ENCODE results near the gene ISCA2. TPM values are rescaled to one million over a fixed set of nuclear protein-coding genes. Genes with fewer than 3 reads are reported as not detected.

ISCA2 gene
- total and polyA plus RNA-seq, 9 of the 15 experiments (the other 6 are each of a cell fraction or from before 2014, with no cell fraction given), result 5.0 to 36.7 (median 18.1) TPM

GRCh38 chr14:74511966-74512830 is 18.6 kb downstream of the ISCA2 start:
- intact Hi-C loops (cut with micrococcal nuclease), result no loop called here

GRCh38 chr14:74514471-74514941 is 20.9 kb downstream of the ISCA2 start:
- no peaks in the 10 kb centered on the region for H3K36me3 ChIP-seq (ENCODE audit: control insufficient read depth, insufficient read depth, low read length)
- no peaks in the 10 kb centered on the region for H4K20me1 ChIP-seq (replicated peaks; ENCODE audit: control insufficient read depth, insufficient read depth, low read length)
- no peak for DNase-seq (ENCODE audit: extremely low read depth in 1 of 4, low spot score in 3 of 4)
- TF ChIP-seq GTF2E2 (tag; IDR thresholded peaks at IDR 0.05), result no peak
- TF ChIP-seq SMC3 (conservative IDR thresholded peaks at IDR 0.05; ENCODE audit: insufficient read depth, low read depth, low read length), result no peak
- no peak for TF ChIP-seq NBN (IDR thresholded peaks at IDR 0.05; ENCODE audit: low read depth)
- TF ChIP-seq NFIC (IDR thresholded peaks at IDR 0.05), result no peak
- TF ChIP-seq HDGF (IDR thresholded peaks at IDR 0.05), result no peak
- ChIA-PET POLR2A (no interaction called here), CTCF (ENCODE audit: low intra/inter-chr PET ratio) (no interaction called here)
- BruUV-seq (replicated peaks), result no TSS peak
- no peak for FAIRE-seq
- no peak overlapping the region for H2AFZ ChIP-seq (ENCODE audit: low read depth, low read length)
- 4% methylated on average over 11 of the region's 13 CpGs for WGBS (ENCODE audit: insufficient coverage, low coverage, missing lambda C conversion rate)
- no peak for ATAC-seq
- H3K27ac ChIP-seq (ENCODE audit: extremely low read depth, low read depth, low read length), result no peak overlapping the region
- intact Hi-C loops (cut with micrococcal nuclease), result no loop called here
- H3K4me3 ChIP-seq, result no peak overlapping the region
- H3K27me3 ChIP-seq (ENCODE audit: control insufficient read depth in 2 of 2, insufficient read depth in 2 of 2, low read length in 2 of 2), result peaks cover 6 to 69% of the 10 kb centered on the region in 2 experiments; a peak in 3 of 5 replicates
- H3K4me2 ChIP-seq (ENCODE audit: insufficient read depth, low read length), result no peak overlapping the region
- in situ Hi-C loops (cut with MboI), result no loop called here
- no peaks in the 10 kb centered on the region for H3K9me3 ChIP-seq (replicated peaks; ENCODE audit: control insufficient read depth, insufficient read depth, low read depth, low read length)
- no peaks in the 10 kb centered on the region for H3K9me1 ChIP-seq (ENCODE audit: control insufficient read depth, insufficient read depth, low read length)
- no peaks in the 10 kb centered on the region for H3K79me2 ChIP-seq (ENCODE audit: control insufficient read depth, insufficient read depth, low read length)
- H3K9ac ChIP-seq (ENCODE audit: insufficient read depth in 1 of 2, low read depth in 2 of 2, low read length in 2 of 2), result no peak overlapping the region
- peaks cover 3 to 5% of the 10 kb centered on the region in 2 experiments; a peak in 3 of 5 replicates for H3K4me1 ChIP-seq (replicated peaks in 1 of 2; ENCODE audit: control insufficient read depth in 2 of 2, insufficient read depth in 2 of 2, low read length in 2 of 2)

More at GRCh38 chr14:74511966-74512830, 18.6 kb downstream of the ISCA2 start:
- H3K27me3 ChIP-seq (ENCODE audit: control insufficient read depth in 2 of 2, insufficient read depth in 2 of 2, low read length in 2 of 2), result peaks cover 6 to 59% of the 10 kb centered on the region in 2 experiments; a peak in 3 of 5 replicates
- TF ChIP-seq BRD4 (IDR thresholded peaks at IDR 0.05), result no peak
- CTCF ChIA-PET (ENCODE audit: low intra/inter-chr PET ratio), result no interaction called here
- no peak overlapping the region for H3K9ac ChIP-seq (ENCODE audit: insufficient read depth in 1 of 2, low read depth in 2 of 2, low read length in 2 of 2)
- POLR2A ChIA-PET, result no interaction called here
- in situ Hi-C loops (cut with MboI), result no loop called here
- H3K79me2 ChIP-seq (ENCODE audit: control insufficient read depth, insufficient read depth, low read length), result no peaks in the 10 kb centered on the region
- no peaks in the 10 kb centered on the region for H3K9me1 ChIP-seq (ENCODE audit: control insufficient read depth, insufficient read depth, low read length)
- DNase-seq (ENCODE audit: extremely low read depth in 1 of 4, low spot score in 3 of 4), result no peak
- no peaks in the 10 kb centered on the region for H4K20me1 ChIP-seq (replicated peaks; ENCODE audit: control insufficient read depth, insufficient read depth, low read length)
- BruUV-seq (replicated peaks), result no TSS peak
- H3K4me2 ChIP-seq (ENCODE audit: insufficient read depth, low read length), result no peak overlapping the region
- no peak overlapping the region for H2AFZ ChIP-seq (ENCODE audit: low read depth, low read length)
- H3K4me1 ChIP-seq (replicated peaks in 1 of 2; ENCODE audit: control insufficient read depth in 2 of 2, insufficient read depth in 2 of 2, low read length in 2 of 2), result peaks cover 3 to 5% of the 10 kb centered on the region in 2 experiments; a peak in 3 of 5 replicates
- FAIRE-seq, result no peak
- H3K4me3 ChIP-seq, result no peak overlapping the region
- H3K36me3 ChIP-seq (ENCODE audit: control insufficient read depth, insufficient read depth, low read length), result no peaks in the 10 kb centered on the region
- H3K27ac ChIP-seq (ENCODE audit: extremely low read depth, low read depth, low read length), result no peak overlapping the region
- WGBS (ENCODE audit: insufficient coverage, low coverage, missing lambda C conversion rate), result 0% methylated on average over 7 of the region's 10 CpGs
- ATAC-seq, result no peak
- H3K9me3 ChIP-seq (replicated peaks; ENCODE audit: control insufficient read depth, insufficient read depth, low read depth, low read length), result no peaks in the 10 kb centered on the region

All from K562 (cell line).